Measurements from ENCODE around the gene CCL24. TPM values are rescaled to one million over a fixed set of nuclear protein-coding genes. Genes with fewer than 3 reads are reported as not detected.

CCL24 gene
- total RNA-seq, 1 donor from 2014 or later = 4.1 TPM

GRCh38 chr7:75809396-75809795, 4.2 kb downstream of the CCL24 start:
- DNase-seq (no peak), ATAC-seq (no peak)
- Histone ChIP-seq H3K4me1 (no peaks in the 10 kb centered on the region), H3K27me3 (ENCODE audit: low read depth) (no peaks in the 10 kb centered on the region), H3K27ac (no peak overlapping the region), H3K4me3 (no peak overlapping the region), H3K36me3 (no peaks in the 10 kb centered on the region), H3K9me3 (peaks cover 17% of the 10 kb centered on the region)
- intact Hi-C loops (cut with DNase I) = no loop called here
- no peak for TF ChIP-seq CTCF (IDR thresholded peaks at IDR 0.05)

GRCh38 chr7:75808106-75808505, 5.5 kb downstream of the CCL24 start:
- no peak for ATAC-seq
- intact Hi-C loops (cut with DNase I) = no loop called here
- Histone ChIP-seq H3K9me3 (peaks cover 17% of the 10 kb centered on the region), H3K27ac (no peak overlapping the region), H3K4me3 (no peak overlapping the region), H3K36me3 (no peaks in the 10 kb centered on the region), H3K4me1 (no peaks in the 10 kb centered on the region), H3K27me3 (ENCODE audit: low read depth) (no peaks in the 10 kb centered on the region)
- no peak for TF ChIP-seq CTCF (IDR thresholded peaks at IDR 0.05)
- no peak for DNase-seq

- Histone ChIP-seq H3K36me3 (no peaks in the 10 kb centered on the region), H3K4me1 (no peaks in the 10 kb centered on the region), H3K27ac (no peak overlapping the region), H3K9me3 (peaks cover 17% of the 10 kb centered on the region), H3K27me3 (ENCODE audit: low read depth) (no peaks in the 10 kb centered on the region), H3K4me3 (no peak overlapping the region)
- intact Hi-C loops (cut with DNase I) = no loop called here
- ATAC-seq (no peak), DNase-seq (no peak)
- TF ChIP-seq CTCF (IDR thresholded peaks at IDR 0.05) = no peak
Observed at GRCh38 chr7:75807452-75807851, 6.2 kb downstream of the CCL24 start.

- no peak overlapping the region for H3K4me3 ChIP-seq
- no peaks in the 10 kb centered on the region for H3K36me3 ChIP-seq
- no peaks in the 10 kb centered on the region for H3K27me3 ChIP-seq (ENCODE audit: low read depth)
- intact Hi-C loops (cut with DNase I) = no loop called here
- DNase-seq (no peak), ATAC-seq (no peak)
- no peaks in the 10 kb centered on the region for H3K4me1 ChIP-seq
- H3K9me3 ChIP-seq = peaks cover 17% of the 10 kb centered on the region
- TF ChIP-seq CTCF (IDR thresholded peaks at IDR 0.05) = no peak
- H3K27ac ChIP-seq = no peak overlapping the region
Observed at GRCh38 chr7:75806560-75807307, 6.9 kb downstream of the CCL24 start.

GRCh38 chr7:75804705-75805104, 8.9 kb downstream of the CCL24 start:
- Histone ChIP-seq H3K36me3 (no peaks in the 10 kb centered on the region), H3K4me1 (no peaks in the 10 kb centered on the region), H3K27me3 (ENCODE audit: low read depth) (no peaks in the 10 kb centered on the region), H3K9me3 (peaks cover 17% of the 10 kb centered on the region), H3K4me3 (no peak overlapping the region), H3K27ac (no peak overlapping the region)
- no peak for ATAC-seq
- intact Hi-C loops (cut with DNase I) = no loop called here
- no peak for TF ChIP-seq CTCF (IDR thresholded peaks at IDR 0.05)
- DNase-seq = no peak
